GF-D8 (cell line): Measurements from ENCODE around the gene TRIM10.
"Not testable (repeated sequence)": the region's sequence is repeated elsewhere in the genome, so short reads cannot be mapped to it uniquely, and the experiment has no call there.

ENCODE experiments used
- DNase-seq: peaks from one replicate; lab custom pipeline; 2025; lab: John Stamatoyannopoulos, UW

Gene TRIM10

GRCh38 chr6:30129265-30130178 lies 31.5 kb downstream of the TRIM10 start:
- DNase-seq: no peak

DNA sequence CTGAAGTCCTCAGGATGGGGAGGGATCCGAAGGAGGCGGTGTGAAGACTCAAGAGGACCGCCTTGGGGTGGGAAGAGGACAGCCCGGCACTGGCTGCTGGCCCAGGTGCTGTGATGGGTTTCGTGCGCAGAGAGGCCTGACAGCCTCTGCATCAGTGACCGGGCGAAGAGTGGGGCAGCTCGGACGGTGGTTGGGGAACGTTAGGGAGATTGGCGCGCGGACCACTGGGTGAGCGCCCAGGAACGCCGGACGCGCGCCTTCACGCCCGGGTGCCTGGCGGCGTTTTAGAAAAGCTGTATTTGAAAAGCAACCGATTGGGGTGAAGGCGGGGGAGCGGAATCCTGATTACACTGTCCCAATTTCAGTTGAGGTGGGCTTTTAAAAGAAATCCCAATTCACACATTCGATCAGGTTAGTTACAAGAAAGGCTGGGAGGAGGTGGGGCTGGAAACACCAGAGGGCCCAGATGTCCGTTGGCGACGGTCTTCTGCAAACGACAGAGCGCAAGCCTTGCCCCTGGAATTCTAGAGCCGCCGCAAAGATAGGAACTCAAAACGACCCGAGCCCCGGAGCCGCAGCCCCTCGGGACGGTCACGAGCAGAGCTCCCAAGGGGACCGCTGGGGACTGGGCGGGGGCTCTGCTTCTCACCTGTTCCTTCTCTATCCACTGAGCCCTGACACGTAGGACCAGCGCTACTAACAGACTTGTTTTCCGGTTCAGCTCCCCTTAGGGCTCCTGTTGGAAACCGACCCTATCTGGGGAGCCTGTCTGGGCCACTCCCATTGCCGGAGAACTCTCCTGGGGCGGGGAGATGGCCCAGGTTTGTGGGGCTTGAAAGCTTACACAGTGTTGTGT lies 33.5 kb downstream of the TRIM10 start:
- no peak for DNase-seq

GRCh38 chr6:30122515-30122914 lies 38.5 kb downstream of the TRIM10 start:
- DNase-seq: no peak

- no peak for DNase-seq
Observed at GRCh38 chr6:30121446-30122366, 39.3 kb downstream of the TRIM10 start.

DNA sequence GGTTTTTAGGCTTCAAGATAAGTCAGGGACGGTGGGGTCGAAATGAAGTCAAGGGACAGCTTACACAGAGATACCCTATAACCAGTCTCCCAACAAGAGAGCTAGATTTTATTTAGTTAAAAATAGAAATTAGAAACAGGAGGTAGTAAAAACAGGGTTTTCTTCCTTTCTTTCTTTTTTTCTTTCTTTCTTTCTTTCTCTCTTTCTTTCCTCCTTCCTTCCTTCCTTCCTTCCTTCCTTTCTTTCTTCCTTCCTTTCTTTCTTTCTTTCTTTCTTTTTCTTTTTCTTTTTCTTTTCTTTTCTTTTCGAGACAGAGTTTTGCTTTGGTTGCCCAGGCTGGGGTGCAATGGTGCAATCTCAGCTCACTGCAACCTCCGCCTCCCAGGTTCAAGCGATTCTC lies 42.3 kb downstream of the TRIM10 start:
- DNase-seq: not testable (repeated sequence)

GRCh38 chr6:30116724-30117123 lies 44.3 kb downstream of the TRIM10 start:
- no peak for DNase-seq

DNA sequence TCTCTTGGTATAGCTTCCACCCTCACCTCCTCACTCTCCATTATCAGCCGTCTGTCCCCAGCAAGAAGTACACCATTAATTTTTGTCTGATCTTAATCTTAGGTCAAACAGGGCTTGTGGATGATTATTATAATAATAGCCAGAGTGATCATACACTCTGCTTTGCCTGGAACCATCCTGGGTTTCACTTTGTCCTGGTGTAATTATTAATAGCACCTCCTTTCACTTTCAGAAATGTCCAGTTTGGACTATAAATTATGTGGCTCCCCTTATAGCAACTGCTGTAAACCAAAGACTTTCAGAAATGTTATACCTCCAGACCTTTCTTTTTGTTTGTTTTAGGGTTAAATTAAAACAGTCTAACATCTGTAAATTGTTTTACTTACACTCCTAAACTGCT lies 47.2 kb downstream of the TRIM10 start:
- DNase-seq: no peak

DNA sequence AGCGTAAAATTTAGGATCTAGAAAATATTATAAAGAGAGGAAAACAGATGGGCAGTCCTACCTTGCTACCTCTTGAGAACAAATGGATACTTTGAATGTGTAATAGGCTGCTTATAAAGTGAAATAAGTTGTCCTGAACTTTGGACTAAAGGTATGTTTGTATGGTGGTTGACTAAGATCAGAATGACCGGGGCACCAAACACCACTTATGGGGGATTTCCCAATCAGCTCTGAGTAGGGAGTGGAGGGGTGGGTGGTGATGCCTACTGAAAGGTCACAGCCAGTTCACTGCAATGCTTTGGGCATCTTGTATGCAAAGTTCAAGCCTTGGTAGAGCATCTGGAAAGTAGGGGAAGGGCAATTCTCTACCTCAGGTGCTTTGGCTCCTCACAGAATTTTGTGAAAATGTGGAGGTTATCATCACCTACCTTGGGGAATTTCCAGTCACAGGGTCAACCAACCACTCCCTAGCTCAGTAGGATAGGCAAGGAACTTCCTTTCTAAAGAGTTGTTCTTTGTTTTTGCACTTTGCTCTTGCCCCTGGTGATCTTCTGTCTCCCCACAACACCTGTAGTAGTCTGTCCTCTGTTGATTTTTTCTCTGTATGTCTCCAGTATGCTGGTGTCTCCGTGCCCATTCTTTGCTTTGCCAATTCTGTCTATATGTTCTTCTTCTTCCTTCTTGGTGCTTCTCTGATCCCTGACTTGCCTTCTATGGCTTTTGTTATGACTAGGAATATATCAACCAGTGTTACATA lies 47.8 kb downstream of the TRIM10 start, which contains the start of gene TRIM31:
Gene TRIM31, minus strand, starts transcription at position 88 of the 757 bp plus-strand sequence. CDS start 285 bp downstream, outside the sequence.
- DNase-seq: no peak

DNA sequence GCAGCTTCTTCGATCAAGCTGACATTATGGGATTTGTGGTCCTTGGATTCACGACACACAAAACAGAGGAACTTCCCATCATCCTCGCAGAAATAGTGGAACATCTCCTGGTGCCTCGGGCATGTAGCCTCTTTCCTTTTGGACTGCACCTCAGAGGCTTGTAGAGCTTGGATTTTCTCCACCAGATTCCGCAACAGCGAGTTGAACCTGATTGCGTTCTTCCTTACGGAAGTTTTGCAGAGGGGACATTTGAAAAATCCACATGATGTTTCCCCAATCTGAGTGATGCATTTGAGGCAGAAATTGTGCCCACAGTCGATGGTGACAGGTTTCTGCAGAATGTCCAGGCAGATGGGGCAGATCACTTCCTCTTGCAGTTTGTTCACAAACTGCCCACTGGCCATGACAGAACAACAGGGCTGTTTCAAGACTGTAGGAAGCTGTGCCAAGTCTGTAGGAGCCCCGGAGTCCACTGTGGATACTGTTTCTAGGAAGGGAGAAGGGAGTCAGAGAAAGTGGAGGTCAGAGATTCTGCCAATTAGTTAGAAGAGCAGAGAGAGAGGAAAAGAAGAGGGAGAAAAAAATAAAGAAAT lies 48.5 kb downstream of the TRIM10 start:
- DNase-seq: no peak

DNA sequence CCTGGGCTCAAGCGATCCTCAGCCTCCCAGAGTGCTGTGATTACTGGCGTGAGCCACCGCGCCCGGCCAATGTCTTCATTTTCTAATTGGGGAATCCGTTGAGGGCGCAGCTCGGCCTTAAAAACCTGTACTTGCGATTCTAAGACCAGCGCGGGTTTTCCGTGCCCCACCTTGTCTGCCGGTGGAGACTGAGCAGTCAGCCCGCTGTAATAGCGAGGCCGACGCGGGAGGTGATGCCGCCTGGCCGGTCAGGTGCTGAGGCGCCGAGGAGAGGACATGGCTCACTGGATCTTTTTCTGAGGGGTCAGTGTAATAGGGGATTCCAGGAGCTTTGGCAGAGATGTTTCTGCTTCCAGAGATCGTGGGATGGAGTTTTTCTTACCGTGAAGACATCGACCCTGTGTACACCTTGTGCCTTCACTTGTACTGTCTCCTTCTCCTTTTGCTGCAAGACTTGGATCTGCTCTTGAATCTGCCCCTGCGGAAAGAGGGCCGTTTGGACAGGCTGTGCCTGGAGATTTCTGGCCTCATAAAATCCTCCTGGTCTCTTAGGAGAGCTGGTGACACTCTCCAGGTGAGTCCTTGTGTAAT lies 49.6 kb downstream of the TRIM10 start:
- DNase-seq: no peak

DNA sequence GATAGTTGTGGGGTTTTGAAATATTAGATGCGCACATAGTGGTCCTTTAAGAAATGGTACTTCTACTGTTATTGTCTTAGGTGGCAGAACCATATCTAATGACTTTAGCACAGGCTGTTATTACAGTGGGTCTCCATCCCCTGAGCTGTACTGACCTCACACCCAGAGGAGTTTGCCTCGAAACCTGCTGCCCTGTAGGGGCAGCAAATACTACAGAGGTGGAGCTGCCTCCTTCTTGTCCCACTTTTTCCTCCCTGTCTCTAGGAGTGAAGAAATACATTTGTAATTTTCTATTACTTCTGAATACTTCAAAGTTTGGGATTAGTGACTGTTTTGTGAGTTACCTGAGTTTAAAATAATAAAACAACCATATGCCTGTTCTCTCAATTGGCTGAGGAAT lies 56.4 kb downstream of the TRIM10 start:
- DNase-seq: no peak

DNA sequence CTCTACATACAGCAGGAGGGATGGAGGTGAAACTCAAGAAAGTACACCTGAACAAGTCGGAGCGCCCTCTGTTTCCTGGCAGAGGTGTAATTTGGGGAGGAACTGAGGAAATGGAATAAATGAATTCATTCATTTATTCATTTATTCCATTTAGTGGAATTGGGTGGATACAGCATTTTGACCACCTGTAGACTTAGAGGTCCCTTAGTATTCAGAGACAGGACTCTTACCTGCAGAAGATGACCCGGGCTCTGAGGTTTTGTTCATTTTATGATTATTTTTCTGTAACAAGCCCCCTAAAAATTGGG lies 57.2 kb downstream of the TRIM10 start:
- DNase-seq: no peak

GRCh38 chr6:30102970-30103871 lies 57.8 kb downstream of the TRIM10 start:
- peak; percentile 45 for DNase-seq

- DNase-seq: no peak
Observed at GRCh38 chr6:30102414-30102969, 58.5 kb downstream of the TRIM10 start.
